Stimulated activated CD4-positive, alpha-beta T cell treated with anti-CD3 and anti-CD28 coated beads, Interleukin-15, amount 100 ng/mL, for 24 hours (primary cell): ENCODE data around the gene PYDC1.
A peak's percentile ranks its signal among the peaks of the same experiment; 100 is the strongest.
"Not testable (repeated sequence)": the region's sequence is repeated elsewhere in the genome, so short reads cannot be mapped to it uniquely, and the experiment has no call there.

Source experiments
- DNase-seq: peaks from one replicate; pipeline ENCODE4 v3.0.0-alpha.2; 2020

PYDC1 gene

DNA sequence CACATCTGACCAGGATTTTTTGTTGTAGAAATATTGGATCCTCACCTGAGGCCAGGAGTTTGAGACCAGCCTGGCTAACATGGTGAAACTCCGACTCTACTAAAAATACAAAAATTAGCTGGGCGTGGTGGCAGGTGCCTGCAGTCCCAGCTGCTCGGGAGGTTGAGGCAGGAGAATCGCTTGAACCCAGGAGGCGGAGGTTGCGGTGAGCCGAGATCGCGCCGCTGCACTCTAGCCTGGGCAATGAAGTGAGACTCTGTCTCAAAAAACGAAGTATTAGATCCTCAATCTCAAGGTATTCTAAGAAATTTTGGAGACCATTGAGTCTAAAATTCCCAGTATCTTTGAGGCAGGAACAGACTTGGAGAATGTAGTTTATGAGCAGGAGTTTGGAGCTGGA, 21.1 kb downstream of the PYDC1 start:
- DNase-seq: not testable (repeated sequence)

DNA sequence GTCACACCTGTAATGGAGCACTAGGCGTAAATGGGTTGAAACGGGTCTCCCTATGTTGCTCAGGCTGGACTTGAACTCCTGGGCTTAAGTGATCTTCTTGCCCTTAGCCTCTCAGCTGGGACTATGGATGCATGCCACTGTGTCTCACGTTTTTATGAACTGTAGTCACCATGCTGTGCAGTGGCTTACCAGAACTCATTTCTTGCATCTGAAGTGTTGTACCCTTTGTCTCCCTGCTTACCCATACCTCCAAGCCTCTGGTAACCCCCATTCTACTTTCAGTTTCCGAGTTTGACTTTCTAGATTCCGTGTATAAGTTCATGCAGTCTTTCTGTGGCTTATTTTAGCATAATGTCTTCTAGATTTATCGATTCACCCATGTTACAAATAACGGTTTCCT, 22.0 kb downstream of the PYDC1 start:
- no peak for DNase-seq

DNA sequence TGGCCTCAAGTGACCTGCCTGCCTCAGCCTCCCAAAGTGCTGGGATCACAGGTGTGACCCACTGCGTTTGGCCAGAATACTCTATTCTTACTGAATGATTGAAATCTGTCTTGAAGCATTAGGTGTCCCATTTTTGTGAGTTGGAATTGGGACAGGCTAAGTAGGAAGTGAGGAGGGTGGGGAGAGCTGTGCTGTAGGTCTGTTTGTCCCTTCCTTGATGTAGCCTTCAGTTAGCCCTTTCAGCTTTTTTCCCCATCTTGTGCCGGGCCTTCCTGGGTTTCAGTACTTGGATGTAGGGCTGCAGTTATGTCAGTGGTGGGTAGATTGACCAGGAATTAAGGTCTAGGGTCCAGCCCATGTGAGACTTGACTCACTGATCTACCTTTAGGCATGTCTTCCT, 23.1 kb downstream of the PYDC1 start:
- no peak for DNase-seq

DNA sequence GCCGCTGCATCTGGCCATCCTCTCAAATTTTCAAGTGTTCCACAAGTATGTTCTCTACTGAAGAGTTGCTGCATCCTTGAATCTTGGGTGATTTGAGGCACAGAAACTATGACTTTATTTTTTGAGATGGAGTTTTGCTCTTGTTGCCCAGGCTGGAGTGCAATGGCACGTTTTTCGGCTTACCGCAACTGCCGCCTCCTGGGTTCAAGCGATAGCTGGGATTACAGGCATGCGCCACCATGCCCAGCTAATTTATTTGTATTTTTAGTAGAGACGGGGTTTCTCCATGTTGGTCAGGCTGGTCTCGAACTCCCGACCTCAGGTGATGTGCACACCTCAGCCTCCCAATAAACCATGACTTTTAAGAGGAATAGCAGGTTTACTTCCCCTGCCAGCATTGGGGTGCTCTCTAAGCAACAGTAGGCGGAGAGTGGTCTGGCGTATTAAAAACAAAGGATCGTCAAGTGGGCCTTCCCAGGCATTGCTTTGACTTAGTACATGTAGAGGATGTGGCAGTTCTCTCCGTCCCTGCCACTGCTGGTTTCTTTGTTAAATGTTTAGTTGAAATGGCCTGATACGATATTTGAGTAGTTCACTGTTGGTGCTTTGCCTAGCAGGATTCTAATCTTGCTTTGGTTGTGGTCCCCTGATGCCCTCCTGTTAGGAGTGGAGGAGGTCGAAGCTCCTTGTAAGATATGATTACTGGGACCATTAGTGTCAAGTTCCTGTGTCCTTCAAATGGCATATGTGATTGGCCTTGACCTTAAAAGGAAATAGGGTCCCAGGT, 23.9 kb downstream of the PYDC1 start:
- no peak for DNase-seq

DNA sequence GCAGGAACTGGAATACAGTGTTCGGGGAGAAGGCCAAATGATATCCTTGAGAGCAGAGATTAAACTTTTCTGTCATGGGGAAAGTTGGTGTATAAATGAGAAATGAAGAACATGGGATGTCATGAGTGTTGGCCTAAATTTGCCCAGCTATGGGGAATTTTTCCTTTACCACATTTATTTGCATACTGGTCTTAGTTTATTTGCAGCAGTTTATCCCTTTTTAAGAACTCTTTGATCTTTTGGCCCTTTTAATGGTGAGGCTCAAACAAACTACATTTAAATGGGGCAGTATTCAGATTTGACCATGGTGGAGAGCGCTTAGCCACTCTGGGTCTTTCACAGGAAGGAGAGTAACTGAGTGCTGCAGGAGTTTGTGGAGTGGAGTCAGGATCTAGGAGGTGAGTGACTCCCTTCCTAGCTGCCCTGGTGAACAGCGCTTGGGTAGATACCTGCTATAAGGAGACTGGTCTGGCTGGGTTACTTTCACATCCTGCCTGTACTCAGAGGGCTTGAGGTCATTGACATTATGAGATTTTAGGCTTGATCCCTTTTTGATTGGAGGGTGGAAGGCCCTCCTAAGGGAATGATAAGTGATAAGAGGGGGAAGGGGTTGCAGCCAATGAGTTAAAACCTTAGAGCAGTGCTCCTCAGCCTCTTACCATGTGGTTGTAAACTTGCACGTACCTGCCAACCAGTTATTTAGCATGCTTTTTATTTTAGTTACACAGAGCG, 25.1 kb downstream of the PYDC1 start:
- no peak for DNase-seq

DNA sequence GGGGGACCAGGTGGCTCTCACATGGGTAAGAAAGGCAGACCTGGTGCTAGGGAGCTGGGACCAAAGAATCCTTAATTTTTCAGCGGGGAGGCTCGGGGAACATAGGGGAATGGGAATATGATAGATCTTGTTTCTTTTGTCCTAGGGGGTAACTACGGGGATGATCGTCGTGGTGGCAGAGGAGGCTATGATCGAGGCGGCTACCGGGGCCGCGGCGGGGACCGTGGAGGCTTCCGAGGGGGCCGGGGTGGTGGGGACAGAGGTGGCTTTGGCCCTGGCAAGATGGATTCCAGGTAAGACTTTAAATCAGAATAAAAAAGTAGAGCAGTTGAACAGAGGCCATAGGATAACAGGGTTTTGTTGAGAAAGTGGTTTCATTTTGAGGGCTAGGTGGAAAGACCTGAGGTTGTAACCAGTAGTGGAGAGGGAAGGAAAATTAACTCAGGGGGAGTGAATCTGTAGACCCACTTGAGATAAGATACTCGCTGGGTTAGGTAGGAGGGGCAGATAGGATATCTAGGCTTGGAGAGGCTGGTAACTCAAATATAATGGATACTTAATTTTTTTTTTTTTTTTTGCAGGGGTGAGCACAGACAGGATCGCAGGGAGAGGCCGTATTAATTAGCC, 26.0 kb downstream of the PYDC1 start:
- no peak for DNase-seq

DNA sequence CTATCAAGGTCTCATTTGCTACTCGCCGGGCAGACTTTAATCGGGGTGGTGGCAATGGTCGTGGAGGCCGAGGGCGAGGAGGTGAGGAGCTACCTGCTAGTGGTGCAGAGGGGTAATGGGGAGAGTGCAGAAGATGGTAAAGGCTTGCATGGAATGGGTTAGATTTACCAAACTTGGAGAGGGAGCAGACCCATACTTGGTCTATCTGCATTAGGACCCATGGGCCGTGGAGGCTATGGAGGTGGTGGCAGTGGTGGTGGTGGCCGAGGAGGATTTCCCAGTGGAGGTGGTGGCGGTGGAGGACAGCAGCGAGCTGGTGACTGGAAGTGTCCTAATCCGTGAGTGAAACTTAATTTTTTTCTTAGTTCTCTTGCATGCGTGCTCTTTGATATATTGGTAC, 26.9 kb downstream of the PYDC1 start:
- no peak for DNase-seq

DNA sequence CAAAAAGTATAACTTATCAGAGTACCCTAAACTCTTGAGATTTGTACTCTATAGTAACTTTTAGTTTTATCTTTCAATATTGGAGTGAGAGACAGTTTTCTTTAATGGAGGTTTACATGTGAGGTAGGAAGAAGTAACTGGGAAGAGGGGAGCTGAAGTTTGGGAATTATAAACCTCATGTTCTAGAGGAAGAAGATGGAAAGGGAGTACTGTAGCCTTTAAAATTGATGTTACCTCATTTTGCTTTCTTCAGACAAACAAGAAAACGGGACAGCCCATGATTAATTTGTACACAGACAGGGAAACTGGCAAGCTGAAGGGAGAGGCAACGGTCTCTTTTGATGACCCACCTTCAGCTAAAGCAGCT, 27.5 kb downstream of the PYDC1 start:
- no peak for DNase-seq

DNA sequence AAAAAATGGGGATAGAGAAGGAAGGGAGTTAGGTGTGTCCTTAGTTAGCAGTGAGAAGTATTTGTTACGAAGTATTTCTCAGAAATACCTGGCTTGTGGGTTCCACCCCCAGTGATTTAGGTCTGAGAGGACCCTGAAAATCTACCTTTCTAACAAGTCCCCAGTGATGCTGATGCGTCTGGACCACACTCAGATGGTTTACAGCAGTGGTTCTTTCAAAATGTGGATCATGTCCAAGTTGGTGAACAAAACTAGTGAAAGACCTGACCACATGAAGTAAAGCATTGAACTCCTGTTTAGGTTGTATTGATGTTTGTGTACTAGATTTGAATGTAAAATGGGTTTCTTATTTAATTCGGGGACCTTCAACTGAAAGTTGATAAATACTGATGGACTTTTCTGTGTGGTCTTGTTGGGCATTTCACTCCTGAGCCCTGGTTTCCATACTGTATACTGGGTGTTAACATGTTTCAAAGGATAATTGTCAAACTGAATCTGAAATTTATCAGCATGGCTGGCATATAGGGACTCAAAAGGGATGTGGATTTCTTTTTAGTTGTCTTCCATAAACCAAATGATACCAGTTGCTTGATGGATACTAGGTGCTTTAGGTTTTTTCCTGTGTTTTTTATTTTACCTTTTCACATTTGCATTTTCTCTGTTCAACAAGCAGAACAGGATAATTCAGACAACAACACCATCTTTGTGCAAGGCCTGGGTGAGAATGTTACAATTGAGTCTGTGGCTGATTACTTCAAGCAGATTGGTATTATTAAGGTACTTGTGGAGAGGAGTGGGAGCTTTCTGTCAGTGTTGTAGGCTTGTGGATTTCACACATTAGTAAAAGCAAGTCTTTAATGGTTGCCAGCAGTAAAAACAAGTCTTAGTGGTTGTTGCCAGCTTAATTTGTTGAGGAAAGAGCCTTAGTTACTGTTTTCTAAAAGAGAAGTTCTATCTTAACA, 28.2 kb downstream of the PYDC1 start:
- DNase-seq: no peak

DNA sequence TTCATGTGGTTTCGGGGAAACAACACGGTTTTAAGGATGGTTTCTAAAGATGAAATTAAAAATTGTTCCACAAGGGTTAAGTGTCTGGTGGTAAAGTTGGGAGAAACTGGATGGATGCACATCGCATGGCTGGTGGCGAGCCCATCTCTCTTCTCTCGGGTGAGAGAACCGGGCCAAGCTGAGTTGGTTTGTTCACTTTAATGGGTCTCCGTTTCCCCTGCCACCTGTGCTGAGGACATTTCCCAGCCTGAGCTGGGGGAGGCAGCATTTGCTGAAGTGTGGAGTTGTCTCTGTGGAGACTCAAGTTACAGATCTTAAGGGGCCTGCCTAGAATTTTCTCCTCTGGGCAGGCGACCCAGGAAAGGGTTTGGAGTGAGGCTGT, 29.1 kb downstream of the PYDC1 start:
- DNase-seq: no peak

DNA sequence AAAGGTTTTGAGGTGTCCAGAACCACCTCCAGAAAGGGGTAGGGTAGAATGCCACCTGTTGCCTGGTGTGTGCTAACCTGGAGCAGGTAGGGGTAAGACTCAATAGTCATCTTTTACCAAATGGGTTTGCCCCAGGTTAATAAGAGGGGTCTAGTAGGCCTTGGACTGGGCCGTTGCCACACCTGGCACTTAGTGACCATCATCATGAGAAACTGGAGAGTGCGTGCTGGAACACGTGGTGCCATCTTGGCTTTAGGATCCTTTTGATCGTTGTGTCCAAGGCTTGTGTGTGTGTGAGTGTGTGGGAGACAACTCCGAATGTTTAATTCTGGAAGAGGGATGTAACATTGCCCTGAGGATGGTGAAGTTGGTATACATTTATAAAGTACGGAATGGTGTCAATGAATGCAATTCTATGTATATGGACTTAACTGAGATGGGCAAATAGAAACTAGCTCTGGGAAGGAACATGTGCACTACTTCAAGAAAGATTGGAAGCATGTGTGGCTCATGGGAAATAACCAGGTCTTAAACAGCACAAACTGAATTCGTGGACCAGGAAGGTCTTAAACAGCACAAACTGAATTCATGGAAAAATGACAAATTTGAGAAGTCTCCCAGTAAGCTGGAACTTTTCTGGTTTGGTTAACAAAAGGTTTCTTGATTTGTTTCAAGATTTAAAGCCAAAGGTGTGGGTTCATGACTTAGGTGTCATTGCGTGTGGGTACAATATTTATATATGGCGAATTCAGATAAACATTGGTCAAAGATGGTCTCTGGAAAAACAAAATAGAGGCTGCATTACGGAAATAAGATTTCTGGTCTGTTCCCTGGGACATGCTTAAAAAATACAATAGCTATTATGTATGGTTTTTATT, 29.8 kb downstream of the PYDC1 start:
- DNase-seq: no peak

DNA sequence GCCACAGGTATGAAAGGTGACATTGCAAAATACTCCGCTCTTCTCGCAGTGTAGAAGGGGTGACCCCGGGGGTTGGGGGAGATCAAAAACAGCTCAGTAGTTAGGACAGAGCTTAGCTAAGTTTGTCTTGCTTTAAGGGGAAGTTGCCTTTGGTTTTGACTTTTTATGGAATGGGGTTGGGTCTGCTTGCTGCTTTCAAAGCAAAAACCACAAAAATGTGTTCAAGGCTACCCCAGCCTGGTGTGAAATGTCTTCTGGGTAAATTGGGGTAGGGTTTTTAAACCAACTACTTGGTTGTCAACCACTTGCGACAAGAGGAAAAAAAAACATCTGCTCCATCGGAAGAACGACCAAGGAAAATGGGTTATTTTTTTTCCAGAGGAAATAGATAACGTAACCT, 30.8 kb downstream of the PYDC1 start:
- DNase-seq: no peak

DNA sequence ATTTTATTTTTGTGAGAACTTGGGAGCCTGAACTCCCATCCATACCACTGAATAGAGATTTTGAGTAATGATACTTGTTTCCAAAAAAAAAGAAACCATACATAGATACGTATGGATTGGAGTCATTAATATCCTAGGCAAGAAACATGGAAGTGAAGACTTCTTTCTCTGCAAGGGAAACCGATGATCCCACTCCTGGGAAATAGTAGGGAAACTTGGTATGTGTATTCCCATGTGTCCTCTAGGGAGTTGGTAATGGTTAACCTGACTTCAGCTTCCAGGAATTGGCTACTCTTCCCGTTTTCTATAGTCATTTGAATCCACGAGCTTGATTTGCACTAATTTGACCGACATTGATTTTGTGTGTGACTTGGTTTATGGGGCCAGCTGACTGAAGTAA, 31.6 kb downstream of the PYDC1 start:
- DNase-seq: no peak

DNA sequence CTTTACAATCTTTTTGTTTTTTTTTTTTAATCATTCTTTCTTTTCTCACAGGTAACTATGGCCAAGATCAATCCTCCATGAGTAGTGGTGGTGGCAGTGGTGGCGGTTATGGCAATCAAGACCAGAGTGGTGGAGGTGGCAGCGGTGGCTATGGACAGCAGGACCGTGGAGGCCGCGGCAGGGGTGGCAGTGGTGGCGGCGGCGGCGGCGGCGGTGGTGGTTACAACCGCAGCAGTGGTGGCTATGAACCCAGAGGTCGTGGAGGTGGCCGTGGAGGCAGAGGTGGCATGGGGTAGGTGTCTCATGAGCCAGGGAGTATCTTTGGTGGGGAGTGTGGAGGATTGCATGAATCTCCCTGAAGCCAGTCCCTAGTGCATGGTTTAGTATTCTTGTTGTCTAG, 32.0 kb downstream of the PYDC1 start:
- DNase-seq: no peak

DNA sequence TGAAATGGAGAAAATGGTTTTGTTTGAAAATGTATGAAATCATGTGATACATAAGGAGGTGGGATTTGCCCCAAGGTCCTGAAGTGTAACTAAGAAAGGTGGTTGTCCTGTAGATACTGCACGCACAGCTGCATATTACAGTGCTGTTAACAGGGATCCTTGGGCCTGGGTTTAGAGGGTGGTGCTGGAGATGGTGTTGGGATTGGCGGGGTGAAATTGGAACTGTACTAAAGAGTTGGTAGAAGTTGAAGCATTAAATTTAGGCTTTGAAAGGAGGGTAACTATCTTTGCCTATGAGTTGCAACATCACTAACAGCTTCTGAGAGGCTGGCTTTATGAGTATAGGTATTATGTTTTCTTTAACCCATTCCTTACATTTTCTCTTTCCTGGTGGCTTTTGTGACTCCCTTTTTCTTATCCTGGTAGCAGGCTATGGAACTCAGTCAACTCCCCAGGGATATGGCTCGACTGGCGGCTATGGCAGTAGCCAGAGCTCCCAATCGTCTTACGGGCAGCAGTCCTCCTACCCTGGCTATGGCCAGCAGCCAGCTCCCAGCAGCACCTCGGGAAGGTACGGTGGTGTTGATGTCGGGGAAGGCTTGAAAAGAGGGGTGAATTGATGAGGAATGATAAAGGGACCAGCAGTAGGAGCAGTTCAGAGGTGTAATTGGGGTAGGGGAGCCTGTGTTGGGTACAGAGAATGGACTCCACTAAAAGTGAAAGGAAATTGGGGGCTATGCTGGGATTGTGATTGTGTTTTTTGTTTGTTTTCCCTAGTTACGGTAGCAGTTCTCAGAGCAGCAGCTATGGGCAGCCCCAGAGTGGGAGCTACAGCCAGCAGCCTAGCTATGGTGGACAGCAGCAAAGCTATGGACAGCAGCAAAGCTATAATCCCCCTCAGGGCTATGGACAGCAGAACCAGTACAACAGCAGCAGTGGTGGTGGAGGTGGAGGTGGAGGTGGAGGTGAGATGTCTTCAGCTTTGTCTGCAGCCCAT, 33.2 kb downstream of the PYDC1 start:
- DNase-seq: no peak

DNA sequence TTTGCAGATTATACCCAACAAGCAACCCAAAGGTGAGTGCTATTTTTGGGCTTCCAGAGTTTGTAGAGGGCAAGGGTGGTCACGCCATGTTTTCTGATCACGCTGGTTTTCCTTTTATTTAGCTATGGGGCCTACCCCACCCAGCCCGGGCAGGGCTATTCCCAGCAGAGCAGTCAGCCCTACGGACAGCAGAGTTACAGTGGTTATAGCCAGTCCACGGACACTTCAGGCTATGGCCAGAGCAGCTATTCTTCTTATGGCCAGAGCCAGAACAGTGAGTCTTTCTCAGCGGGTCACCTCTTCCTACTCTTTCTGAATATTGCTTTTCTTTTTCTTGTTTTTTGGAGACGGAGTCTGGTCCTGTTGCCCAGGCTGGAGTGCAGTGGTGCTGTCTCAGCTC, 34.5 kb downstream of the PYDC1 start:
- DNase-seq: no peak

DNA sequence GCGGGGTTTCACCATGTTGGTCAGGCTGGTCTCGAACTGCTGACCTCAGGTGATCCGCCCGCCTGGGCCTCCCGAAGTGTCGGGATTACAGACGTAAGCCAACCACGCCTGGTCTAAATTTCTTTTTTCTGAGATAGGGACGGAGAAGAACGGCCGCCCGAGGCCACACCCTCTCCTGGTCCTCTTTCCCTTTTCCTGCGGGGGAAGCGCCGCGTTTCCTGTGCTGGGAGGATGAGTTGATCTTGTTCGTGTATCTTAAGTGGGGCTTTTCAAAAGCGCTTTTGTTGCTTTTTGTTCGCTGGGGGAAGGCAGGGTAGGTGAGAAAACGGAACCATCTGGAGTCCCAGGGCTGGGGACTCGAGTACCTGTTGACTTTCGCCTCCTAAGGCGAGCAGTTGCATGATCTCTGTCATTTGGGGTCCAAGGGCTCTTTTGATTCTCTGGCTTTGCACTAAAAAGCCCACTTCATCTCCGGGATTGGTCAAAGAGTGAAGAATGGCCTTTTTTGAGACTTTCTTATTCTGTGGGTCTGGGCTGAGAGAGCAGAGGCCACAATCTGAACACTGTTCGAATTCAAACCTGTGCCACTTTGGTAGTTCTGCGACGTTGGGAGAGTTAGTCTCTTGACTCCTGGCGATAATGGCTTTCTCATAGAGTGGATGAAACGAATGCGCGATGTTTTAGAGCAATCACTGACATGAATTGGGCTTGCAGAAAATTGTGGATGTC, 35.7 kb downstream of the PYDC1 start:
- peak; percentile 60 for DNase-seq

DNA sequence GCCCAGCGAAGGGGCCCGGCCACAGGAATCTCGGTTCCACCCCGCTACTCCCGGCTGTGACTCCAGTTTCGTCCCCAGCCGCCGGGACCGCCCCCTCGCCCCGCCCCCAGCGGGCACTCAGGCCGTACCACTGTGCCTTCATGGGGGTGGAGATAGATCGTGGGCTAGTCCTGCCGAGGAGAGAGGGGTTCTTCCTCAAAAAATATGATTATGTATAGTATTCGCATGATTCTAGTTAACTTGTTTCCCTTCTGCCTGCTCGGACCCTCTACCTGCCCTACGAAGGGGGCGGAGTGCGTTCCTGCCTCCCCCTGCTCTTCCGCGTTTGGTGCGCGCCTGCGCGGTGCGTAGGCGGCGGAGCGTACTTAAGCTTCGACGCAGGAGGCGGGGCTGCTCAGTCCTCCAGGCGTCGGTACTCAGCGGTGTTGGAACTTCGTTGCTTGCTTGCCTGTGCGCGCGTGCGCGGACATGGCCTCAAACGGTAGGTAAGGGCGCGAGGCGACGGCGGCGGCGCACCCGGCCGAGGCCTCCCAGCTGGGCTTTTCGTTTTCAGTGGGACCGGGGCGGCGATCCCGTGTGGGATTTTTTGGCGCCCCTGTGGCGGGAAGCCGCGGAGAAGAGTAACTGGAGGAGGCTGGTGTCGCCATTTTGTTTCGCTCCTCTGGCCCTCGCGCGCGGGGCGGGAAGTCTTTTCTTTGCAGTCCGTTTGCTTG, 37.0 kb downstream of the PYDC1 start, which contains the start of gene FUS:
FUS (plus strand) TSS at position 393 of the 713 bp plus-strand sequence; CDS start at position 469, 76 bp downstream.
- DNase-seq: peak; percentile 92

DNA sequence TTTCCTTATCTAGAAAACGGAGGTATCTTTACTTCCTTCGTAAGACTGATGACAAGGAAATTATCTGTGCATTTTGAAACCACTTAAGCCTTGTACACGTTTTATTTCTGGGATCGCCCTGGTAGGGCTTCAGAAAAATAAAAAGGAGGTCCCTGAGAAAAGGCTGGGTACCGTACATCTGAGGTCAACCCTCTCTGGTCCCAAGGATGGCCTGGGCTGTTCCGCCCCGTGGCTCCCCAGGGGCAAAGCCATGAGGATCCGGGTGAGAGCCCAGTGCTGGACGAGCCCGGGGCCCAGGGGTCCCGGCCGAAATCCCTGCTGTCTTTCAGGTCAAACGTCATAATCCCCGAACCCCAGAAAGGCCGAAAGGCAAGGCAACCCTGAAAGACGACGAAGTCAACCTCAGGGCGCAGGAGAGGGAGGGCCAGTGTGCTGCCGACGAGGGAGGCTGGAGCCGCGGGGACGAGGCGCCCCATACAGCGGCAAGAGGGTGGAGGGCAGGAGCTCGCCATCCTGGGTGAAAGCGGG, 37.7 kb downstream of the PYDC1 start:
- DNase-seq: no peak
